Astrocyte (in vitro differentiated cells and primary cell): ENCODE results near the gene ZNF486. TPM values are rescaled to one million over a fixed set of nuclear protein-coding genes. Genes with fewer than 3 reads are reported as not detected.

Experiments
- total RNA-seq: library from RNA; stranded (reverse); gene quantifications from 2 replicates; pipeline ENCODE4 v1.2.1, GENCODE V29; 2021

Gene ZNF486
- total RNA-seq, 1 donor from 2014 or later = 7.0 TPM

Other genes starting within 250 kb of the ZNF486 start
- 6.2 TPM in 2 replicates for gene ZNF682, start 127.7 kb upstream of the ZNF486 start, total RNA-seq
- 3.1 and 5.8 TPM in 2 replicates for gene ZNF90, start 89.2 kb upstream of the ZNF486 start, total RNA-seq